SIG-M5 treated with dmso at 0.1 percent for 504 hours (cell line): Measurements from ENCODE around the gene SYNPO.

Experiments used
- DNase-seq: peaks from one replicate; lab custom pipeline; 2025; ENCODE audit not compliant: unreplicated experiment; lab: John Stamatoyannopoulos, UW

SYNPO gene

DNA sequence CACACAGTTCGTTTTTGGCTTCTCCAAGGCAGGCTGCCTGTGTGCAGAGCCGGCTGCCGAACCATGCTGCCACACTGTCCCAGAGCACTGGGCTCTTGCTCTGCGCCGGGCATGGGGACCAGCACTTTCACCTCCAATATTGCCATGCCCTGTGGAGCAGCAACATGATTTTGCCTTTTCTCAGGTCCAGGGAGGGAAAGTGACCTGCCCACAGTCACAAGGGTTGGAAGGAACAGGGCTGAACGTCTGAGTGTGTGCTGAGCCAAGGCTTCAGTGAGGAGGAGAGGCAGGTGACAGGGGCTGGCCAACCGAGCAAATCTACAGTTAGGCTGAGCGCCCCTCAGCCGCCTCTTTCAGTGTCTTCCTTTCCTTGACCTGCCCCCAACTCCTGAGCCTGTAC is 34.0 kb upstream of the SYNPO start:
- no peak for DNase-seq

DNA sequence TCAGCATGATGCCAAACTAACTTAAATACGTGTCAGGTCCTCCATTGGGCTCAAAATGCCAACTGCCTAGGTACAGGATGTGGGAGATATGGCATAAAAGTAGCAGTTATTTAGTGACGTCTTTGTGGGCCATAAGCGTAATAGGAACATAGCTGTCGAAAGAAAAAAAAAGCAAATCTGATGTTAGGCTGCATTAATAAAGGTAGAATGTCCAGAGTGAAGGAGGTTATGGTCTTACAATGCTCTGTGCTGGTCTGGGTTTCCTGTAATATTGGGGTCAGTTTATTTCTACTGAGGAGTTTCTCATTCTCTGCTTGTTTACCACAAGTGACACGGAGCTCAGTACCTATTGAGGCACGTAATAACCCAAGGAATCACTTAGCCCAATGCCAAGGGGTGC is 33.4 kb upstream of the SYNPO start:
- DNase-seq: no peak

DNA sequence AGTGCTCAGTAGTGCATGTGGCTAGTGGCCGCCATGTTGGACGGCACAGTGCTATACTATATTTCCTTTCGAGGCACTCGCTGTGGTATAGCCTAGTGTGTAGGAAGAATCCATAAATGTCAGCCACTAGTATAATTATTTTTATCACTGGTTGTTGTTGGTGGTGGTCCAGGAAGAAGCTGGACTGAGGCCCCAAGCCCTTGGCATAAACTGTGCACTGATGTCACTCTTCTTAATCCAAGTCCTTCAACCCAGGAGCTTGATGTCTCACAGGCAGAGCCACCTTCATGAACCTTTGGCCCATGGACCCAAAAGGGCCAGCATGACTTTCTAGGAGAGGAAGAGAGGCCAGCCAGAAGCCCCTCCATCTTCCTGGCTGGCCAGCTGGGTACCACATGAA is 32.5 kb upstream of the SYNPO start:
- no peak for DNase-seq

DNA sequence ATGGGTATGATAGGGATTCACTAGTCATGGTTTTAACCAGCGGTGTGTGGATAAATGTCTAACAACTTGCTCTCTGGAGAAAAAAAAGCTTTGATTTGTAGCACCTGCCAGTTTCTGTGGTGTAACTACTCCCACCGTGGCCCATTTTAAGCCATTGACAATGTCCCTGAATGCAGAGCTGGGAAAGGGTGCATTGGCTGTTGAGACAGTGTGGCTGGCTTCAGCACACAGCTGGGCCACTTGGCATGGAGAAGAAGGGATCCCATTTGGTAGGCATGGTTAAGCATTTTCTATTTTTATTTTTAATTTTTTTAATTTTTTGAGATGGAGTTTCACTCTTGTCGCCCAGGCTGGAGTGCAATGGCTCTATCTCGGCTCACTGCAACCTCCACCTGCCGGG is 31.5 kb upstream of the SYNPO start:
- DNase-seq: no peak

DNA sequence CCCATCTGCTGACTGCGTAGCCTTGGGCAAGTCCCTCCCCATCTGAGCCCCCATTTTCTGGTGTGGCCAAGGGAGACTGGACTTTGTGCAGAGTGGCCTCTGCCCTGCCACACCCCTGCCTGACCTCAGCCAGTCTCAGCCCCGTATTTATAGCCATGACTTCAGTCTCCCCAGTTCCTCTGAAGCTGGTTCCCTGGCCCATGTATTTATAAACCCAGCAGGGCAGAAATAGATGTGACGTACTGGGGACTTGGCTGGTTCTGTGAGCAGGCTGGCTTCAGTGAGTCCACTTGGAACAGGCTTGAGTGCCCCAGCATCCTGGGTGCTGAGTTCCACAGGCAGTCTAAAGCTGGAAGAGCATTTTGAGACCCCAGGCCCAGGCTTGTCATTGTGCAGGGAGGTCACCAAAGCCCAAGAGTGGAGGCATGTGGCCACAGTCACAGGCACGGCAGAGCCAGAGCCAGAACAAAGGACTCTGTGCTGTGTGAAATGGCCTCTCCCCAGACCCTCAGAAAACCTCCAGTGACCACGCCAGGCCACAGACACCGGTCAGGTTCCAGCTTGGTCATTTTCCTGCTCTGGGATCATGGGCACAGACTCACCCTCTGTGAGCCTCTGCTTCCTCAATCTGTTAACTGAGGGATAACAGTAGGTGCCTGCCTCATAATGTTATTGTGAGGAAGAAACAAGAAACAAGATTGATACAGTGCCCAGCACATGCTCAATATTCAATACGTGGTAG is 30.4 kb upstream of the SYNPO start:
- DNase-seq: no peak

DNA sequence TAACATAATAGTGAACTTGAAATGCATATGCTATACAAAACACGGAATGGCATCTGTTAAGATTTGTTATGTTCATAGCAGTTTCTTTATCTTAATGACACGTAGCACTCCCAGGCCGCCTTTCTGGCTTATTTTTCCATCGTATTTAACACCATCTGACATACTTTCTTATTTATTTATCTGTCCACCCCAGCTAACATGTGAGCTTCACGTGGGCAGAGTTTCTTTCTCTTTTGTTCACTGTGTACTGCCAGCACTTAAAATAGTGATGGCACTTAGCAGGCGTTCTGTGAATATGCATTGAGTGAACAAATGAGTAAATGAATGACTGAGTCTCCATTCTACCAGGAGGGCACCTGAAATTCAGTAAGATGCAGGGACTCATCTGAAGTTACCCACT is 29.4 kb upstream of the SYNPO start:
- no peak for DNase-seq

DNA sequence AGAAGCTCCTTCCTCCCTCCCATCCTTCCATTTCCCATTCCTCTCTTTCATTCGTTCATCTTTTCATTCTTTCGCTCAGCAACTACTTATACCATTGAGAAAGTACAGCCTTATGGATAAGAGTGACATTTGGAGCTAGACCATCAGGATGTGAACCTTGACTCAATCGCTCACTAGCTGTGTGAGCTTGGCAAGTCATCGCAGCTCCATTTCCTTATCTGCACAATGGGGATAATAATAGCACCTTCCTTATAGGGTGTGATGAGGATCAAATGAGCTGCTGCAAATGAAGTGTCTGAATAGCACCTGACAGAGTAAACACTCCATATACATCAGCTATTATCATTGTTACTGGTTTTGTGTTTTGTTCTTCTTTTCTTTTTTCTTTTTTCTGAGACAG is 28.1 kb upstream of the SYNPO start:
- no peak for DNase-seq

DNA sequence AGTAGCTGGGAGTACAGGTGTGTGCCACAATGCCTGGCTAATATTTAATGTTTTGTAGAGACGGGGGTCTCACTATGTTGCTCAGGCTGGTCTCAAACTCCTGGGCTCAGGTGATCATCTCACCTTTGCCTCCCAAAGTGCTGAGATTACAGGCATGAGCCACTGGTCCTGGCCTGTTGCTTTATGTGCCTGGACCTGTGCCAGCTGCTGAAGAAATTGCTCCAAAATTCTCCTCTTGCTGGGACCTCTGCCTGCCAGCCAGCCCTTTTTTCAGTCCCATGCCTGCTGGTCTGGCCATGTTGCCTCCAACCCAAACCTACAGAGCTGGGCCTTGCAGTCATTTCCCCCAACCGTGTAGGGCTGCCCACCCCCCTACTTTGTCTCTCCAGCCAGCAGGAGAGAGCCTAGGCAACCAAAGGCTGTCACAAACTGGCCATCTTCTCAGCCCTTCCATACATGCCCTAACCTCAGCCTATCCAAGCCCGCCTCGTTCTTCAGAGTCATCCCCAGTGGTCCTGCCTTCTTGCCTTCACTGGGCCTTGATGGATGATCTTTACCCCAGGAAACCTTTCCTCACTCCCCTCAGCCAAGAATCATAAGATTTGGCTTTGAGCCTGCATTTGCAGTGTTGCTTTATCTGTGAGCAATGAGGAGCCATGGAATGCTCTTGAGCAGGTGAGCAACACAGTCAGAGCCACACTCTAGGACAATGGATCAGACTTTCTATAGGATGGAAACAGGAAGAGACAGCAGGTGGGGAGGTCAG is 27.4 kb upstream of the SYNPO start:
- DNase-seq: no peak

DNA sequence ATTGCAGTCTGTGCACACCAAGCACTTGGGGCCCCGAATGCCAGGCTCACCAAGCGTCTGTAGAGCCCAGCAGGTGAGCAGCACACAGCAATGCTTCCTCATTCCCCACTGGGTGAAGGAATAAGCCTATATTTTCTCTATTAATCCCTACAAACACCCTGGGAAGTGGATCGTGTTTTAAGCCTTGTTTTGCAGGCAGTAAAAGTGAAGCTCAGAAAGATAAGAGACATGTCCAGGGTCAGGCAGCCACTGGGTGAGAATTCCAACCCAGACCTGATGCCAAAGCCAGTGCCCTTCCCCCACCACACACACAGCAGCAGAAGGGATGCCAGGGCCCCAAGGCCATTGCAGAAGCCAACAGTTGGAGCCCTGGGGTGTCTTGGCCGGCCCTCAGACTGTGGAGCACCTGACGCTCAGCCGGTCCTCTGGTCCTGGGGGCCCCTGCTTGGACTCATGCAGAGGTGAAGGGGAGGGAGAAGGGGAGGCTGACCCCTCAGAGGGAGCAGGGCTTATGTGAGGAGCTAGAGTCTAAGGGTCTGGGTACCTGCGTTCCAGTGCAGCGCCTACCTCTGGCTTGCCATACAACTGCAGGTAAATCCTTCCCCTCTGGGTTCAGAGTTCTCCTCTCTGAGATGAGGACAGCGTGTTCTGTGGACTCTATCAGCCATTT is 26.3 kb upstream of the SYNPO start:
- no peak for DNase-seq

DNA sequence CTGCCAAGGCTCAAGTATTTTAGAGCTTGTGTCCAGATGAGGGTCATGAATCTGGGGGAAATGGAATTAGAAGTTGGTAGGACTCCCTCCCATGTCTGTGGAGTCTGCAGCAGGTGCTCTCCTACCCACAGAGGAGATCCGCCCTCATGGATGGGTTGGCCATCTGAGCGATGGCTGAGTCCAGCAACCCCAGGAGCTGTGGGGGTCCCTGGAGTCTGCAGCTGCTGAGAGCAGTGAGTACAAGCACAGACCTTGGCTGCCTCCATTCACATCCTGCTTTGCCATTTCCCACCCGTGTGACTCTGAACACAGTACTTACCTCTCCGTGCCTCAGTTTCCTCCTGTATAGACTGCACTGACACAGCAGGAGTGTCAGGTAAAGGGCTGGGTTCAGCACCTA is 25.8 kb upstream of the SYNPO start:
- no peak for DNase-seq

DNA sequence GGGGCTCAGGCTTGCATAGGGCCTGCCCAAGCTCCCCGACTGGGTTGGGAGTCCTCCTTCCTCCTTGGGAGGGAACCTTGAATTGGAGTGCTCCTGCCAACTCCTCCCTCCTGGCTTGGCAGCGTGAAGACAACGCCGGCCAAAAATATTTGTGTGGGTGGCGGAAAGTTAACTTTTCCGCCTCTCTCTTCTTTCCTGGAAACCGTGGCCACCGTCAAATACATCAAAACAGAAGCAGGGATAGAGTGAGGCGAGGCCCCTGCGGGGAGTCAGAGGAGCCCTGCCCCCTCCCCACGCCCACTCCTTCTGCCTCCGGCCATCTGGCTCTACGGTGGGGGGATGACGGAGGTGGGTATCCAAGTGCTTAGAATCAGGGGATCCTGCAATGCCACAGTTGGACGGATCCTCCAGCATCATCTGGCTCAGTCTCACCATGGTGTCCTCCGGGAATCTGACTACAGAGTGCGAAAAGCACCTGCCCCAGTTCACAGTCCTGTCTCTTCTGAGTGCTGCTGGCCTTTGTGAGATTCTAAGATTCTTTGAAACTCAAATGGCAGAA is 25.2 kb upstream of the SYNPO start:
- no peak for DNase-seq

DNA sequence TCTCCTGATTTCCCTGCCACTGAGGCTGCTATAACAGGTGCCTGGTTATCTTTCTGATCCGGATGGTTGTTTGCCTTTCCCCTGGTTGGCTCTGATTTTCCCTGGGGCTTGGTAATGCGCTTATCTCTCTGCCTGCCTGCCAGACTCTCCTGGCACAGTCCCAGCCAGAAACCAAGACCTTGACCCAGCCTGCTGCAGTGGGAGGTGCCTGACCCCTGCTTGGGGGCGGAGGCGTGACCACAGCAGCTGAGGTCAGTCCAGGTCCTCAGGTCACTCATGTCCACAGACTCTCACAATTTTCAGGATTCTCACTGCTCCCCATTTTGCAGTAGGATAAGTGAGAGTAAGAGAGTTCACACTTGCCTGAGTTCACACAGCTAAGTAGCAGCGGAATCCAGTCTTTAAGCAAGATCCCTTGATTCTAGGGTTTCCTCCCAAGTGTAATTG is 24.4 kb upstream of the SYNPO start:
- no peak for DNase-seq

DNA sequence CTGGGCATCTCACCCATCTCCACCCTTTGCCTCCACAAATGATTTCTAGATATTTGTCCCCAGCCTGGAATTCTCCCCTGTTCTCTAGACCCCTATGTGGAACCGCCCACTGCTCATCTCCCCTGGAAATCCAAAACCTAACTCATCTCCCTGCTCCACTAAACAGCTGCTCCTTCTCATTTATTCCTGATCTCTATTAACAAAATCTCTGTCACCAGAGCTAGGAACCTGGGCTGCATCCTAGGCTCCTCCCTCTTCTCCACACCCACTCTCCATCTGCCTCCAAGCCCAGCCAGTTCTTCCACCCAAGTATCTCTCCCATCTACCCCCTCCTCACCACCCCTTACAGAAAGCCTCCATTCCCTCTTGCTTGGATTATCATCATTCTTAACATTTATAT is 24.0 kb upstream of the SYNPO start:
- no peak for DNase-seq

DNA sequence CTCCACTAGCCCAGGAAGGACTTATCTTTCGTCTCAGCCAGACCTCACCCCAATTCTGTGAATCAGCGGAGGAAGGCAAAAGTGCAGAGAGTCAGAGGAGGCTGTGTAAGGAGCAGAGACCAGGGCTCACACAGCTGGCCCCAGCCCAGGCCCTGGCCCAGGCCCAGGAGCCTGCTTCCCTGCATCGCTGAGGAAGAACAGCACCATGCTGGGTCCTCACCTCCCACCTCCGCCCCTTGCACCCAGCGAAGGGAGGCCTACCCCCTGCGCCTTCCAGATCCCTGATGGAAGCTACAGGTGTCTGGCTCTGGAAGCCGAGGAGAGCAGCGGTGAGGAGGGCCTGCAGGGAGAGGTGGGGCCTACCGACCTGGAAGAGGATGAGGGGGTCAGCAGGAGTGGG is 22.3 kb upstream of the SYNPO start:
- no peak for DNase-seq

DNA sequence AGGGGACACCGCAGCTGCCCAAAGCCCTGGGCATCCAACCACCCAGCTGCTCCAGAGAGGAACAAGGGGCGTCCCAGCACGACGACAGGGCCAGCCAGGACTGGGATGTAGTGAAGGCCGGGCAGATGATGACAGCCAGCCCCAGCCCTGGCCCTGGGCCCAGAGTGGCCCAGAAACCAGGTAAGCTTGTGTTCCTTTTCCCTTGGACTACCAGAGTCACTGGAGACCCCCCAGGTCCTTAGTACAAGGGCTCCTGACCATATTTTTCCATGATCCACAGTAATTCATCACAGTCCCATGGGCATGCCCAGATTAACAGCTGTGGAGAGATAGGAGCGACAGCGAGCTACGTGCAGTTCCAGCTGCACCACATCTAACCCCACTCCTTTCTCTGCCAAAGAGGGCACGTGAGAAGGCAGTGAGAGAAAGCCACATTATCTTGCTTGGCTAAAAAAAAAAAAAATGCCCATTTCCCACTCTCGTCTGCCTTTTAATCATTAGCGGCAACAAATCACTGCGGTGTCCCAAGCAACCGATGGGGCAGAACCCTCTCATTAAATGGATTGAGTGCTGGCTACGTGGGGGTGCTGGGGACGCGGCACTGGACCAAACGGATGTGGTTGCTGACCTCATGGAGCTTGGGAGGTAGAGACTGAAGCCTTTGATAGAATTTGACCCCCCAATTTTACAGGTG is 21.7 kb upstream of the SYNPO start:
- DNase-seq: no peak

DNA sequence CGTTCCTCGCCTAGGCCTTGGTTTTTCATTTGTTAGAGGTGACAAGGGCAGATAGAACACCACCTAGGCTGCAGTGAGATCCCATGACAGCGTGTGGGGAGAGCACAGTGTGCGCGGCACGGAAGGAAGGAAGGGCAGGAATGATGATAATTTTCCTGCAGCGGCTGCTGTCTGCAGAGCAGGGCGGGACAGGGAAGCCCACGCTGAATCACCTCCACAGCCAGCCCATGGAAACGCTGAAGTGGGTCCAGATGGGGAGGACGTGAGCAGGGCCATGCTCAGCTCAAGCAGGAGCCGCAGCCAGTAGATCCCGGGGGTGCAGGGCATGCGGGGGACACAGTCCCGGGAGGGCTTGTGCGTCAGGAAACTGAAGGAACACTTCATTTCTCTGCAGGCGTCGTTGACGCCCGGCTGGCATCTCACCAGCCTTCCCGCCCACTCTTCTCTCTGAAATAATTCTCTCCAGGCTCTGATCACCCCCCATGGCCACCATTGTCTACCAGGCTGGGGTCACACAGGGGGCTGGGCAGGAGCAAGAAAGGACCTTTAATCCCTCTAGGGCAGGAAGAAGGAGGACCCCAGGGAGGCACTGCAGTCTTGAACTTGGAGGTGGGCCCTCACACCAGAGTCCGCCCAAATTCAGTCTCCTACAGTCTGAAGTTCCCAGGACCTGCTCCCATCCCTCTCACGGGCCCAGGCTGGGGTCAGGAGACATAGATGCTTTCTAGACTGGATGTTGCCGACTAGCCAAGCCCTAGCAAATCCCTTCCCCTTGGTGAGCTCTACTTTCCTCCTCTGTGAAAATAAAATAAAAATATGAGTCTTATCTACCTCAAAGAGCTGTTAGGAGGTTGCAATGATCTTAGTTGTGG is 20.9 kb upstream of the SYNPO start:
- no peak for DNase-seq

DNA sequence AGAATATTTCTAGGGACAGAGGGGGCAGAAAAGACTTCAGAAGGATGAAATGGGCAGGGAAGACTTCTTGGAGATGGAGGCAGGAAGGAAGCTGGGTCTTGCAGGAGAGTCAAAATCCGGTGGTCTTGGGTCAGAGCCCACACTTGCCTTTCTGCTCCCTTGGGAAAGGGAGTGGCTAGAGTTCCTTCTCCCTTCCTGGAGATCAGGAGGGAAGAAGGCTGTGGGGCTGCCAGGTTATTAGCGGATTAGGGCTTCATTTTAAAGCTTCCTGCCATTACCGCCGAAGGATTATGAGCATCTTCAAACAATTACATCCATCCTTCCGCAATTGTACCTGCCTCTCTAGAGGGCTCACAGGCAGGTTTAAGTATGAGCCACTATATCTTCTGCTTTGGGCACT is 19.2 kb upstream of the SYNPO start:
- DNase-seq: no peak

DNA sequence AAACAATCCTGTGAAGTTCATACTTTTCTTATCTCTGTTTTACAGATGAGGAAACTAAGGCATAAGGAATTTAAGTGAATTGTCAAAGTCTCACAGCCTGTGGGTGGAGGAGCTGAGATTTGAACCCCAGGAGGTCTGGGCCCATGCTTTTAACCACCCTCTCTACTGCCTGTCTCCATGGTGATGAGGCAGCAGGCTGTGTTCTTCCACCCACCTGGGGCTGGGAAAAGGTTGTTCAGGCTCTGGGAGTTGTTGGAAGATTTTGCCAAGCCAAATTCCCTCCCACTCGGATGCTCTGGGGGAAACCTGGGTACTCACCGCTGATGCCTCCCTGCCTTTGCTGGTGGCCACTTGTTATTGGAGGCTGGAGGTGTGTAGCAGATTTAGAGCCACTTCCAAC is 18.3 kb upstream of the SYNPO start:
- DNase-seq: no peak

DNA sequence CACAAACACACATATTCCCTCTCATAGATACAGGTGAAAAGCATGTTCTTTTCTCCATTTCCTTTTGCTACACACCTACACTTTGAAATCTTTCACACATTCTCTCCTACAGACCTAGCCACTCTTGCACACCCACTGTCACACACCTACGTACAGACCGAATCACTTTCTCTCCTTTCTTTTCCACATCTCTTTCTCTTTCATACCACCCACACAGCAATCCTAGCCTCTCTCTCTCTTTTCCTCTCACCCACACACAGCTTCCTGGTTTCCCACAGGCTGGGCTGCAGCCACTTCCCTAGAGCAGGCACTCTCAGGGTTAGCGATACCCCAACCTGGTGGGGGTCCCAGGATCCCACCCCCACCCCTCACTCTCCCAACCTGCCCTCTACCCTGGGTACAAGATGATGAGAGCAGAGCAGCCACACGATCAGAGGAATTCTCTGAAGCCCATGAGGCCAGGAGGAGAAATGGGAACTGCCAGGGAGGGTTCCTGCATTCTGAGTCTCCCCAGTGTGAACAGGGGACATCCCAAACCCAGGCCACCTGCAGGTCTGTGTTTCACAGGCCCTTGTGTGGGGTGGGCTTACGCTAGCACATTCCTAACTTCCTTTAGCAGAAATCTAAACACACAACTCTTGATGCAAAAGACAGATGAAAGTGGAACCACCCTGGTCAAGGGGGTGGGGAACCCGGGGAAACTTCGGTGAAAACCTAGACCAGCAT is 17.1 kb upstream of the SYNPO start:
- DNase-seq: no peak

DNA sequence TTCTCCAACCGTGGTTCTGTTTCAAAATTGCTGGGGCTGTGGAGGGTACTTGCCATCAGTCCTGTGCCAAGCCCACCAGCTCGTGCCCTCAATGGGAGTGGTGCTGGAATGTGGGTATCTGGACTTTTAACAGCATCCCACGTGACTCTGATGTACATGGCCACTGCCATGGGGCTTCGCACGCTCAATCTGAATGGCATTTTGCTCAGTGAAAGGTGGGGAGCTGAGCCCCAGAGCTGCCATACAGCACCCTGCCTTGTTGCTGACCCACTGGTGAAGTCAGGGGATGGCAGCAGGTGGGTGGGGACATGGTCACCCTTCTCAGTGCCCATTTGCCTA is 16.6 kb upstream of the SYNPO start:
- no peak for DNase-seq
